NT2/D1 (cell line): ENCODE measurements around the gene CDC42BPG.

Experiments
- SUZ12 ChIP-seq: IDR thresholded peaks from 2 replicates; pipeline ENCODE4 v1.6.1; 2011; ENCODE audit not compliant: insufficient read length, insufficient read depth; ENCODE audit errors: extremely low read depth
- YY1 ChIP-seq: IDR thresholded peaks from 2 replicates; pipeline ENCODE4 v1.6.1; 2011; ENCODE audit not compliant: insufficient read length, insufficient read depth
- ZNF274 ChIP-seq: IDR thresholded peaks from 2 replicates; pipeline ENCODE4 v1.6.1; 2011; ENCODE audit warnings: mild to moderate bottlenecking, low read depth, low read length

DNA sequence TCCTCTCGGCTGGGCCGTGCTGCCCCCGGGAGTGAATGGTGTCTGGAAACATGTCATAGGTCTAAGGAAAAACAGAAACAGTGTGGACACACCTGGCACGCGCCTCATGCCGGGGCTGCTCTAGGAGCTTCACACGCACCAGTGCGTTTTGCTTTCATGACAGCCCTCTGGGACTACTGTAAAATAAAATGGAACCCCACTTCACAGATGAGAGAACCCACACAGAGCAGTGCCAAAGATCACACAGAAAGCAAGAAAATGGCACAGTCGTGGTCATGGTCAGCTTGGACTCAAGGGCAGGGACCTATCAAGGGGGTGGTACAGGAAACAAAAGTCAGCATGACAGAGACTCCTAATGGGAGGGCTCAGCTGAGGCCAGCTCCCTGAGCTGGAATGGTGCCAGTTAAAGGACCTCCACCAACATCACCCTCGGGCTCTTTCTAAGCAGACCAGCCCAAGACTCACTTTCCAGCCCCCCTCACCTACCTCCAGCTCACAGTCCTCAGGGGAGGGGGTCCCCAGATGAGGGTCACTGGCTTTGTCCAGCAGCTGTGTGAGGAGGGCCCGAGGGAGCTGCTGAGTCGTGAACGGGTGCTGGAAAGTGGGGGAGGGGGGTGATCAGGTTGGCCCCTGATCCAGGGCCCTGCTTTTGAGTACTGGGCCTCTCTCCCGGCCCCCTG lies 44.7 kb downstream of the CDC42BPG start:
- no peak for TF ChIP-seq ZNF274
- no peak for TF ChIP-seq YY1
- TF ChIP-seq SUZ12 = no peak
